ENCODE data around the gene SLC22A1. TPM values are rescaled to one million over a fixed set of nuclear protein-coding genes. Genes with fewer than 3 reads are reported as not detected.

The SLC22A1 gene
- total RNA-seq, 1 experiment from 2014 or later, result 1.2 TPM

- no peak for TF ChIP-seq NFYB (CRISPR knock-in tag; conservative IDR thresholded peaks at IDR 0.05; ENCODE audit: low read depth)
- TF ChIP-seq ZNF532 (CRISPR knock-in tag; IDR thresholded peaks at IDR 0.05; ENCODE audit: borderline replicate concordance), result no peak
- no peak for TF ChIP-seq SP1 (CRISPR knock-in tag; conservative IDR thresholded peaks at IDR 0.05)
- TF ChIP-seq, protein P1, sequence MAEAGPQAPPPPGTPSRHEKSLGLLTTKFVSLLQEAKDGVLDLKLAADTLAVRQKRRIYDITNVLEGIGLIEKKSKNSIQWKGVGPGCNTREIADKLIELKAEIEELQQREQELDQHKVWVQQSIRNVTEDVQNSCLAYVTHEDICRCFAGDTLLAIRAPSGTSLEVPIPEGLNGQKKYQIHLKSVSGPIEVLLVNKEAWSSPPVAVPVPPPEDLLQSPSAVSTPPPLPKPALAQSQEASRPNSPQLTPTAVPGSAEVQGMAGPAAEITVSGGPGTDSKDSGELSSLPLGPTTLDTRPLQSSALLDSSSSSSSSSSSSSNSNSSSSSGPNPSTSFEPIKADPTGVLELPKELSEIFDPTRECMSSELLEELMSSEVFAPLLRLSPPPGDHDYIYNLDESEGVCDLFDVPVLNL (CRISPR knock-in tag; IDR thresholded peaks at IDR 0.05; ENCODE audit: borderline replicate concordance, low read depth), result no peak
- no peak for TF ChIP-seq NFE2L1 (CRISPR knock-in tag; IDR thresholded peaks at IDR 0.05)
- no peak for TF ChIP-seq MYBL2 (CRISPR knock-in tag; IDR thresholded peaks at IDR 0.05)
These were observed 15.6 kb upstream of the SLC22A1 start (continued) for GRCh38 chr6:160106010-160106409.

DNA sequence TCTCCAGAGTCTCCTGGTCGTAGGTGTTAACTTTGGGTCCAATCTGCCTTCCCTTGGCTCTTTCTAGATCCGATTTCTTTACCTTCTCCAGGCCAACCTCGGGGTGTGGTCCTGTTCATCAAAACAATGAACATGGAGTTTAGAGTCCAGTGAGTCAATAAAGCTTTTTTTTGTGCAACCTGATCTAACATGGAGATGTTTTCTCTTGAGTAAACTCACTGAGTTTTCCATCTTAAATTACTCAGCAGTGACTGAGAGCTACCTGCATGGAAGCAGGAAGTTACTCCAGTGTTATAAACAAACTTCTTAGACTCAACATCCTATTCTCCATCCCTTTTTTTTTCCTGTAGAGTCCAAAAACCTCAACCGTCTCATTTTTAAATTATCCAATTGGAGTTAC is 14.9 kb upstream of the SLC22A1 start:
- no peak overlapping the region for H3K27ac Mint-ChIP-seq
- peaks cover 27% of the 10 kb centered on the region for H3K36me3 Mint-ChIP-seq

DNA sequence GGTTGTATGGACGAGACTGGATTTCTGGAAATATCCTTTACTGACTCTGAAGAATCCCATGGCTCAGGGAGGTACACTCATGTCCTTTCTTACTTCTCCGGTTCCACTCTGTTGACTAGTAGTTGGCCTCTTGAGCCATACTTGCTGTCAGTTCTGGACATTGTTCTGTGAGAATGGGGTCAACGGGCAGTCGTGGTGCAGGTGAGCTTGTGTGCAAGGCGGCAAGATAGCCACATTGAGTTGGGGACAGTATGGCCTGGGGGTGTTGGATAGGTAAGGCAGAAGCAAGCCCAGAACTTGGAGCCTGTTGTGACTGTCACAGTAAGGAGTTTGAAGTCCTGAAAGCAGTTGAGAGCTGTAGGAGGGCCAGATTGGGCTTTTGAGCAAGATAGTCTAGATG is 13.5 kb upstream of the SLC22A1 start:
- ChIA-PET POLR2A (no interaction called here), CTCF (no interaction called here)
- H3K36me3 Mint-ChIP-seq, result peaks cover 25% of the 10 kb centered on the region
- TF ChIP-seq GTF2I (CRISPR knock-in tag; conservative IDR thresholded peaks at IDR 0.05) (no peak), SP1 (CRISPR knock-in tag; conservative IDR thresholded peaks at IDR 0.05) (no peak), ZNF263 (CRISPR knock-in tag; IDR thresholded peaks at IDR 0.05; ENCODE audit: low read depth) (no peak), FOXP1 (CRISPR knock-in tag; IDR thresholded peaks at IDR 0.05; ENCODE audit: borderline replicate concordance) (no peak), NFE2L1 (CRISPR knock-in tag; IDR thresholded peaks at IDR 0.05) (no peak)
- ATAC-seq (no peak), DNase-seq (ENCODE audit: low spot score) (no peak)
- H3K27me3 Mint-ChIP-seq (ENCODE audit: low read depth), result no peaks in the 10 kb centered on the region
- H3K4me3 Mint-ChIP-seq, result no peak overlapping the region
- H3K27ac Mint-ChIP-seq, result peak overlapping the region; percentile 29; the same call in 1 of the 2 replicates
- H3K4me1 Mint-ChIP-seq, result peaks cover 16% of the 10 kb centered on the region
- no peaks in the 10 kb centered on the region for H3K9me3 Mint-ChIP-seq

More for the DNA sequence above, 14.9 kb upstream of the SLC22A1 start:
- no peak overlapping the region for H3K4me3 Mint-ChIP-seq
- no peak for TF ChIP-seq NR3C1 (CRISPR knock-in tag; conservative IDR thresholded peaks at IDR 0.05; ENCODE audit: low read depth)
- TF ChIP-seq RELA (CRISPR knock-in tag; IDR thresholded peaks at IDR 0.05; ENCODE audit: borderline replicate concordance), result no peak
- TF ChIP-seq ZMAT4 (CRISPR knock-in tag; IDR thresholded peaks at IDR 0.05), result no peak
- TF ChIP-seq JUN (CRISPR knock-in tag; IDR thresholded peaks at IDR 0.05), result no peak
- no peak for TF ChIP-seq ETV6 (CRISPR knock-in tag; IDR thresholded peaks at IDR 0.05)
- TF ChIP-seq MYBL2 (CRISPR knock-in tag; IDR thresholded peaks at IDR 0.05), result no peak
- TF ChIP-seq, protein P2, sequence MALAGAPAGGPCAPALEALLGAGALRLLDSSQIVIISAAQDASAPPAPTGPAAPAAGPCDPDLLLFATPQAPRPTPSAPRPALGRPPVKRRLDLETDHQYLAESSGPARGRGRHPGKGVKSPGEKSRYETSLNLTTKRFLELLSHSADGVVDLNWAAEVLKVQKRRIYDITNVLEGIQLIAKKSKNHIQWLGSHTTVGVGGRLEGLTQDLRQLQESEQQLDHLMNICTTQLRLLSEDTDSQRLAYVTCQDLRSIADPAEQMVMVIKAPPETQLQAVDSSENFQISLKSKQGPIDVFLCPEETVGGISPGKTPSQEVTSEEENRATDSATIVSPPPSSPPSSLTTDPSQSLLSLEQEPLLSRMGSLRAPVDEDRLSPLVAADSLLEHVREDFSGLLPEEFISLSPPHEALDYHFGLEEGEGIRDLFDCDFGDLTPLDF (CRISPR knock-in tag; IDR thresholded peaks at IDR 0.05), result no peak
- no peak for TF ChIP-seq TEAD1 (CRISPR knock-in tag; IDR thresholded peaks at IDR 0.05)
- TF ChIP-seq FOXK1 (CRISPR knock-in tag; IDR thresholded peaks at IDR 0.05), result no peak
- no peak for TF ChIP-seq ELF4 (CRISPR knock-in tag; IDR thresholded peaks at IDR 0.05; ENCODE audit: low read depth)
- TF ChIP-seq NR2C2 (CRISPR knock-in tag; IDR thresholded peaks at IDR 0.05), result no peak
- H3K27me3 Mint-ChIP-seq (ENCODE audit: low read depth), result no peaks in the 10 kb centered on the region
- DNase-seq (ENCODE audit: low spot score) (no peak), ATAC-seq (no peak)
- CTCF ChIA-PET, result no interaction called here
- H3K9me3 Mint-ChIP-seq, result no peaks in the 10 kb centered on the region
- POLR2A ChIA-PET, result no interaction called here
- peaks cover 11% of the 10 kb centered on the region for H3K4me1 Mint-ChIP-seq
